IPS-18c (cell line): ENCODE data around the gene CASQ2.

Source experiments
- H3K4me3 ChIP-seq: 2 replicates; pipeline ENCODE4 v1.7.0; 2013; ENCODE audit warnings: low read depth, mild to moderate bottlenecking, low read length, moderate library complexity; ENCODE audit not compliant: insufficient read depth
- H3K9me3 ChIP-seq: one replicate; pipeline ENCODE4 v1.6.1; 2013; ENCODE audit warnings: mild to moderate bottlenecking, low read length, moderate library complexity; ENCODE audit not compliant: control insufficient read depth, insufficient read depth

The CASQ2 gene

GRCh38 chr1:115753830-115754229, 14.7 kb downstream of the CASQ2 start:
- Histone ChIP-seq H3K9me3 (no peaks in the 10 kb centered on the region), H3K4me3 (no peak overlapping the region)

DNA sequence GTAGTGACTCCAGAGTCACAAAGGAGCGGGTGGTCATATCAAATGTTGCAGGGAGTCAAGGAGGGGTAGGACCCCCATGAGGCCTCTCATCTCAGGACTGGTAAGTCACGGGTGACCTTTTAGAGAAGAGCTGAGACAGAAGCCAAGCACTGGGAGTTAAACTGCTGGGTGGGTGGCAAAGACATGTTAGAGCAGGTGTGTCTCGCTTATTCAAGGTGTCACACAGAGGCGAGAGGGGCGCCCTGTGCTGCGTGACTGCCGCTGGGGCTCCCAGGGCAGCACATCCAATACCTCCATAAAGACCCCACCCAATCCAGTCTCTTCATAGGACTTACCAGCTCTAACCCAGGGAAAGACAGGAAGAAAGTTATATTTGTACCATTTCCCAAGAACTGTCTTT, 15.2 kb downstream of the CASQ2 start:
- Histone ChIP-seq H3K9me3 (no peaks in the 10 kb centered on the region), H3K4me3 (no peak overlapping the region)

DNA sequence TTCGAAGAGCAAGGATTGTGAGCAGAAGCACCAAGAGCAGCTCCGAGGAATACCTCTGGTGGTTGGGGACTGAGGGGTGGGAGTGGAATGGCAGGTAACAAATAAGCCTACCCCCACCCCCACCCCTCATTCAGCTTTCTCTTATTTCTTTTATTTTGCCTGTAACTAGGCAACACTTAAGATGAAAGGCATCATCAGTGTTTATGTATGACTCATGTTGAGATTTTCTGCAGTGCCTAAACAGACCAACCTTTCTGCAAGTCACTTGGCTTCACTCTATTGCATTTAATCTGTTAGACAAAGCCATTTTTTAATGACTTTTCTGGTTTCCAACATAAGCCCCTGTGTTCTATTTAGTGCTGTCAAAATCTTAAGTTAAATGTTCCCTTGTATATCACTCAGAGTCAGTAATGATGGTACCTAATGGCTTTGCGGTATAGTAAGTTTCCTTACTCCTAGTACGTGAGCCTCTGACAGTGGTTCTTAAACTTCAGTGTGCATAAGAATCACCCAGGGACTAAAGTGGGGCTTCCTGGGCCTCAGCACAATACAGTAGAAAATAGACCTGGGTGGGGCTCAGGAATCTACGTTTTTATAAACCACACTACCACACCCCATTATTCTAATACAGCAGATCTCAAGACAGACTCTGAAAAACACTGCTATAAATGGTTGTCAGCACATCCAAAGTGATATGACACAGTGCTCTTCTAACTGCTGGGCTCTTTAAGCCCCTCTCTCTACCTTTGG, 19.9 kb downstream of the CASQ2 start:
- no peaks in the 10 kb centered on the region for H3K9me3 ChIP-seq
- H3K4me3 ChIP-seq, result no peak overlapping the region

DNA sequence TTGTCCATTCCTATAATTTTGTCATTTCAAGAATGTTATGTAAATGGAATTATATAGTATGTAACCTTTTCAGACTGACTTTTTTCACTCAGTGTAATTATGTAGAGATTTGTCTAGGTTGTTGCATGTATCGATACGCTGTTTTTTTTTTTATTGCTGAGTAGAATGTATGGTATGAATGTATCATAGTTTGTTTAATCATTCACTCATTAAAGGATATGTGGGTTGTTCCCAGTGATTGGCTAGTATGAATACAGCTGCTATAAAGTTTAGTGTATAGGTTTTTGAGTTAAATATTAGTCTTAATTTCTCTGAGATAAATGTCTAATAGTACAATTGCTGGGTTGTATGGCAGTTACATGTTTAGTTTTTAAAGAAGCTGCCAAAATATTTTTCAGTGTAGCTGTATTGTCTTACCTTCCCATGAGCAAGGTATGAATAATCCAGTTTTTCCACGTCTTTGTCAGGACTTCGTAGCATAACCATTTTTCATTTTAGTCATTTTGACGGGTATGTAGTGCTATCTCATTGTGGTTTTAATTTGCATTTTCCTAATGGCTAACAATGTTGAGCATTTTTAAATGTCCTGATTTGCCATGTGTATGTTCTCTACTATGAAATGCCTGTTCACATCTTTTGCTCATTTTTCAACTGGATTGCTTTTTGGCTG, 22.4 kb downstream of the CASQ2 start:
- H3K4me3 ChIP-seq, result no peak overlapping the region; the same call in 1 of the 2 replicates
- no peaks in the 10 kb centered on the region for H3K9me3 ChIP-seq

GRCh38 chr1:115744646-115745275, 23.8 kb downstream of the CASQ2 start:
- Histone ChIP-seq H3K9me3 (no peaks in the 10 kb centered on the region), H3K4me3 (no peak overlapping the region)

GRCh38 chr1:115740811-115741210, 27.7 kb downstream of the CASQ2 start:
- no peak overlapping the region for H3K4me3 ChIP-seq
- no peaks in the 10 kb centered on the region for H3K9me3 ChIP-seq

GRCh38 chr1:115732316-115732715, 36.2 kb downstream of the CASQ2 start:
- Histone ChIP-seq H3K4me3 (no peak overlapping the region), H3K9me3 (no peaks in the 10 kb centered on the region)

DNA sequence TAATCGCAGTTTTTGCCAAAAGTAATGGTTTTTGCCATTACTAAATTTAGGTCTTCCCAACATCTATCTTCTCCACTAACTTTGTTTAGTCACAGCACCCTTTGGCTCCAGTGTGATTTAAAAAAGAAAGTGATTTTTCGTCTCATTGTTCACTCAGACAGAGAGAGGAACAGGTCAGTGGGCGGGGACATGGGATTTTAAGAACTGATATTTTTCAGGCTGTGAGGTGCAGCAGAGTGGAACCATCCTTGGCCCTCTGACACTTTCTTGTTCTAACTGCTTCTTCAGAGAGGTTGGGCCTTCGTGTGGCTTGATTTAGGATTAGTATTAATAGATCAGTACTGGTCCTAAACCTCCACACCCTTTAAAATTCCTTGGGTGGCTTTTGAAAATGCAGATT, 38.8 kb downstream of the CASQ2 start:
- no peaks in the 10 kb centered on the region for H3K9me3 ChIP-seq
- no peak overlapping the region for H3K4me3 ChIP-seq

- no peak overlapping the region for H3K4me3 ChIP-seq
- H3K9me3 ChIP-seq, result no peaks in the 10 kb centered on the region
Measured at GRCh38 chr1:115728341-115728740, 40.2 kb downstream of the CASQ2 start.

DNA sequence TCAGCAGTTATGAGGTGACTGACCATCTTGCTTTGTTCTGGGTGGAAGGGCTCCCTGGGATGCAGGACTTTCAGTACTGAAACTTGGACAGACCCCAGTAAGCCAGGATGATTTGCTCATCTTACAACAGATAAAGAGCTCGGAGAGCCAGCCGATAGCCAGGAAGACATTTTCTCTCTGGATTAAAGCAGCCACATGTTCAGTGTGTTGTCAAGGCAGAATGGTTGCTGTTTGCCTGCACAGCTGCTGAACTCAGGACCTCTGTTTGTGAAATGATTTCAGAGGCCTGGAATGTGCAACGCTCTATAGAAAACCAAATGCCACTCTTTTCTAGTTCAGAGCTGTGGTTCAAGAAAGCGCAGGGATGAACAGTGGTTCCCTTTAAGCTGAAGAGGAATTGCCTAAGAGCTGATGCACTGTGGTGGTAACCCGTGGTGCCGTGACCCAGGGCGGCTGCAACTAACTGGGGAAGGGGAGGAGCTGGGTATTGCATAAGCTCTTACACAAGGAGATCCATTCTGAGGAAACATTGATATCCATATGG, 40.7 kb downstream of the CASQ2 start:
- Histone ChIP-seq H3K9me3 (no peaks in the 10 kb centered on the region), H3K4me3 (no peak overlapping the region)

DNA sequence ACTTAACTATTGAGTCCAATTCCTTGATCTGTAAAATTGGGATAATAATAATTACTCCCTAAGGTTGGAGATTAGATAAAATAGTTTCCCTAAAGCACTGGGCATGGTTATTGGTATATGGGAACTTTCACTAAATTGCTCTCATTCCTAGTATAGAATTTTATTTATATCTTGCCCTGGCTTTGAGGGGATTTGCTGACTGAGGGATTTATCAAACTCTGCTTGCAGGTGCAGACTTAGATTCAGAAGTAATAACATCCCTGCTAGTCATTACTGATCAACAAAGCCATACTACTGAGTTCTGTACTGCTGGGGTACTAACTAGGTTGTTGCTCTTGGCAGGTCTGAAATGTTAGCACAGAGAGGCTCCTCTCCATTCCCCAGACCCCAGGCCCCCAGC, 41.9 kb downstream of the CASQ2 start:
- no peaks in the 10 kb centered on the region for H3K9me3 ChIP-seq
- no peak overlapping the region for H3K4me3 ChIP-seq

GRCh38 chr1:115726161-115726560, 42.4 kb downstream of the CASQ2 start:
- Histone ChIP-seq H3K9me3 (no peaks in the 10 kb centered on the region), H3K4me3 (no peak overlapping the region)

- no peak overlapping the region for H3K4me3 ChIP-seq
- H3K9me3 ChIP-seq, result no peaks in the 10 kb centered on the region
Measured at GRCh38 chr1:115725600-115725999, 42.9 kb downstream of the CASQ2 start.

DNA sequence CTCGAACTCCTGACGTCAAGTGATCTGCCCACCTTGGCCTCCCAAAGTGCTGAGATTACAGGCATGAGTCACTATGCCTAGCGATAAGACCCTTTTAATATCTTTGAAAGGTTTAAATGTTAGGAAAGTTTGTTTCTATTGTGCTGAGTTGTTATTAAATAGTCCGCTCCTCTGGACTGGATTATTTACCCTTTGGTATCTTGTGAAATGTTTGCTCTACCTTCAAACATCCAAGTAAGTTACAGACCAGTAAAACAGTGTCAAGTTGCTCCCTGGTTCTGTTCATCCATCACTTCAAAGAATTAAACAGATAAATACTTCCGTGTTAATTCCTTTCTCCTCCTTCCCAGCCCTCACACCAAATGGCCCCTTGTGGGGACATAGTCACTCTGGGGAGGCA, 44.8 kb downstream of the CASQ2 start:
- no peaks in the 10 kb centered on the region for H3K9me3 ChIP-seq
- H3K4me3 ChIP-seq, result no peak overlapping the region

DNA sequence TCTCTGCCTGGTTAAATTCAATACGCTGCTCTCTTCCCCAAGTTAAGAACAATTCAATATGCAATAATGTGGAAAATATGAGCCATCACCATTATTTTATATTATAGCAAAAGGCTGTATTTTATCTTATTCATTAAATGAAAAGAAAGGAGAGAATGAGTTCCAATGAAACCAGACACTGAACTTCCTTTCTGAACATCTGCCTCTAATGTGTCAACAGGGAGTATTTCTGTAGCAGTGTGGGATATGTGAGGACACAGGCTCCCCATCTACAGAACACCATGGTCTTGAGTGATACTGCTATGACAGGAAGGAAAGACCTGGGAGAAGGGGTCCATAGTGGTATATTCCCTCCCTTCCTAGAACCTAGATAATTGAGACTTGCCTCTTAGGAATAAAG, 46.3 kb downstream of the CASQ2 start:
- no peak overlapping the region for H3K4me3 ChIP-seq
- H3K9me3 ChIP-seq, result no peaks in the 10 kb centered on the region

DNA sequence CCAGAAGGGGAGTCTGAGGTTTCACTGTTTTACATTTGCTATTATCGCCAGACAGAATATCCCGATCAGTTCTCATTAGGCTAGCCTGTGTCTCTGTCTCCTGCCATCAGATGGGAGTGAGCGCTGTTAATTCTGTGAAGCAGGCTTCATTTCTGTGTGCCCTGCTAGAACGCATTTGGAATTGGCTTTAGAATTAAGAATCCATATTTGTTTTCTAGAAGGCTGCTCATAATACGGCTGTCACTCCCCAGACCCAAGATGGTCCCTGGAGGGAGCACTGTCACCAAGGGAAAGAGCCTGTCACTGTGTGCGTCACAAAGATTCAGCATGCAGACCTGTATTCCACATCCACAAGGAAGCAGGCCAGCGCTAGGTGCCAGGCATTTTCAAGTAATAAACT, 49.2 kb downstream of the CASQ2 start:
- Histone ChIP-seq H3K4me3 (no peak overlapping the region), H3K9me3 (no peaks in the 10 kb centered on the region)

DNA sequence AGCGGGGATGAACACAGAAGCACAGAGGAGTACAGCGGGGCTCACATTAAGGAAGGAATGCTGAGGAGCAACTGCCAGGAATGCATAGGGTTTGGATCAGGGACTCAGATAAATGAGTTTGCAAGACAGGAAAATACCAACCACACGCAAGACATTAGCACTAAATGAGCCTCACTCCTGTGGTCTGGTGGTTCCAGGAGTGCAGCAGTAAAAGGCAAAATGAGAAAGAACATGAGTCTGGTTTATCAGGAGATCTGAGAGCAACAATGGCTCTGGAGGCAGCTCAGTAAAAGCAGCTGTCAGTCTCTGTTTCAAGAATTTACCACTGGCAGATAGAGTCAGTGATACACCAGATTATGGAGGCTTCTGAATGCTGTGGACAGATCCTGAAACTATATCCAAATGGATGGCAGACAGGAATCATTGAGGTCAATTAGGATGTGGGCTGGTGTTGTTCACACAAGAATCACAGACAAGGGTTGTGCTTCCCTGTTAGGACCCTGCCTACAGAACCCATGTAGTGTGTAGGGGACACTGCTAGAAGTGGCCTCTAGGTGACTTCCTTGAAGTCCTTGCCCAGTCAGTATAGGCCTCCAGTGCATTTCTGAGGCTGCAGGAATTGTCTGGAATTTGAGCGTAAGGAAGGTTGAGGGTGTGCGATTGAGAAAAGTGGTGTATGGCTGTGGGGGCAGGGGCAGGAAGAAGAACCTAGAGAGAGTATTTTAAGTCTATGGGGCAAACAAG, 50.3 kb downstream of the CASQ2 start:
- Histone ChIP-seq H3K4me3 (no peak overlapping the region), H3K9me3 (no peaks in the 10 kb centered on the region)
